GM18498 (cell line): ENCODE data around the gene TSR1.

Source experiments
- ATAC-seq: cut with Tn5 transposase; IDR thresholded peaks from one replicate; pipeline ENCODE4 v1.9.1; 2021; ENCODE audit warnings: mild to moderate bottlenecking, moderate library complexity; ENCODE audit not compliant: unreplicated experiment

Gene TSR1

GRCh38 chr17:2289878-2290478, 46.3 kb downstream of the TSR1 start:
- ATAC-seq = no peak

- ATAC-seq = no peak
Observed at GRCh38 chr17:2283302-2283701, 53.0 kb downstream of the TSR1 start.

- no peak for ATAC-seq
Observed at GRCh38 chr17:2282297-2282873, 53.9 kb downstream of the TSR1 start.

- no peak for ATAC-seq
Observed at GRCh38 chr17:2279707-2280106, 56.5 kb downstream of the TSR1 start.

GRCh38 chr17:2277429-2278170, 58.7 kb downstream of the TSR1 start:
- no peak for ATAC-seq

GRCh38 chr17:2275722-2276121, 60.5 kb downstream of the TSR1 start:
- no peak for ATAC-seq

GRCh38 chr17:2274414-2274813, 61.8 kb downstream of the TSR1 start:
- no peak for ATAC-seq
